ENCODE measurements around the gene CDCA8. TPM values are rescaled to one million over a fixed set of nuclear protein-coding genes. Genes with fewer than 3 reads are reported as not detected.

Gene CDCA8
- total and polyA plus RNA-seq, 4 donors = 0.80 to 2.2 (median 1.6) TPM

GRCh38 chr1:37697737-37698136 is 5.4 kb downstream of the CDCA8 start:
- DNase-seq (no peak), ATAC-seq (ENCODE audit: insufficient read depth, low FRiP score) (no peak)
- Histone ChIP-seq H3K4me1 (ENCODE audit: control insufficient read depth in 5 of 5, insufficient read depth in 5 of 5, low read length in 5 of 5) (peaks cover 0 to 2% (median 2%) of the 10 kb centered on the region in 5 donors), H3K9ac (ENCODE audit: insufficient read depth in 1 of 2, low read length in 2 of 2) (no peak overlapping the region), H3K9me3 (ENCODE audit: control insufficient read depth in 4 of 4, insufficient read depth in 3 of 4, low read length in 3 of 4) (no peaks in the 10 kb centered on the region), H3K4me3 (no peak overlapping the region), H3K36me3 (ENCODE audit: control insufficient read depth in 4 of 4, insufficient read depth in 4 of 4, low read length in 4 of 4) (peaks cover 0 to 16% (median 2%) of the 10 kb centered on the region in 4 donors), H3K27ac (ENCODE audit: low read depth in 1 of 2, low read length in 1 of 2) (no peak overlapping the region), H3K27me3 (ENCODE audit: control insufficient read depth in 3 of 3, insufficient read depth in 3 of 3, low read length in 2 of 3) (no peaks in the 10 kb centered on the region)
- 93 to 99% methylated on average over 2 of the region's 2 CpGs for WGBS, 2 donors
- no peak for TF ChIP-seq CTCF (IDR thresholded peaks at IDR 0.05; ENCODE audit: control extremely low read depth, extremely low read depth)

- Histone ChIP-seq H3K9ac (ENCODE audit: insufficient read depth in 1 of 2, low read length in 2 of 2) (no peak overlapping the region), H3K27ac (ENCODE audit: low read depth in 1 of 2, low read length in 1 of 2) (no peak overlapping the region), H3K27me3 (ENCODE audit: control insufficient read depth in 3 of 3, insufficient read depth in 3 of 3, low read length in 2 of 3) (no peaks in the 10 kb centered on the region), H3K36me3 (ENCODE audit: control insufficient read depth in 4 of 4, insufficient read depth in 4 of 4, low read length in 4 of 4) (peaks cover 0 to 16% (median 3%) of the 10 kb centered on the region in 4 donors), H3K4me1 (ENCODE audit: control insufficient read depth in 5 of 5, insufficient read depth in 5 of 5, low read length in 5 of 5) (no peaks in the 10 kb centered on the region), H3K9me3 (ENCODE audit: control insufficient read depth in 4 of 4, insufficient read depth in 3 of 4, low read length in 3 of 4) (no peaks in the 10 kb centered on the region), H3K4me3 (no peak overlapping the region)
- WGBS, 2 donors = 90 to 96% methylated on average over 7 of the region's 7 CpGs
- DNase-seq (no peak), ATAC-seq (ENCODE audit: insufficient read depth, low FRiP score) (no peak)
- TF ChIP-seq CTCF (IDR thresholded peaks at IDR 0.05; ENCODE audit: control extremely low read depth, extremely low read depth) = no peak
Observed at GRCh38 chr1:37699147-37699546, 6.8 kb downstream of the CDCA8 start.

- Histone ChIP-seq H3K27me3 (ENCODE audit: control insufficient read depth in 3 of 3, insufficient read depth in 3 of 3, low read length in 2 of 3) (no peaks in the 10 kb centered on the region), H3K4me1 (ENCODE audit: control insufficient read depth in 5 of 5, insufficient read depth in 5 of 5, low read length in 5 of 5) (no peaks in the 10 kb centered on the region), H3K9ac (ENCODE audit: insufficient read depth in 1 of 2, low read length in 2 of 2) (no peak overlapping the region), H3K36me3 (ENCODE audit: control insufficient read depth in 4 of 4, insufficient read depth in 4 of 4, low read length in 4 of 4) (peaks cover 0 to 11% (median 3%) of the 10 kb centered on the region in 4 donors), H3K4me3 (no peak overlapping the region), H3K9me3 (ENCODE audit: control insufficient read depth in 4 of 4, insufficient read depth in 3 of 4, low read length in 3 of 4) (no peaks in the 10 kb centered on the region), H3K27ac (ENCODE audit: low read depth in 1 of 2, low read length in 1 of 2) (no peak overlapping the region)
- DNase-seq = no peak
- no peak for ATAC-seq (ENCODE audit: insufficient read depth, low FRiP score)
- no peak for TF ChIP-seq CTCF (IDR thresholded peaks at IDR 0.05; ENCODE audit: control extremely low read depth, extremely low read depth)
- 76 to 94% methylated on average over 2 of the region's 2 CpGs for WGBS, 2 donors
Observed at GRCh38 chr1:37701051-37701450, 8.7 kb downstream of the CDCA8 start.

GRCh38 chr1:37703061-37703460 is 10.7 kb downstream of the CDCA8 start:
- ATAC-seq (ENCODE audit: insufficient read depth, low FRiP score) (no peak), DNase-seq (no peak)
- H3K9ac ChIP-seq (ENCODE audit: insufficient read depth in 1 of 2, low read length in 2 of 2) = no peak overlapping the region
- H3K4me3 ChIP-seq = no peak overlapping the region
- no peak for TF ChIP-seq CTCF (IDR thresholded peaks at IDR 0.05; ENCODE audit: control extremely low read depth, extremely low read depth)
- H3K9me3 ChIP-seq (ENCODE audit: control insufficient read depth in 4 of 4, insufficient read depth in 3 of 4, low read length in 3 of 4) = no peaks in the 10 kb centered on the region
- H3K36me3 ChIP-seq (ENCODE audit: control insufficient read depth in 4 of 4, insufficient read depth in 4 of 4, low read length in 4 of 4) = peaks cover 0 to 7% (median 5%) of the 10 kb centered on the region in 4 donors
- H3K4me1 ChIP-seq (ENCODE audit: control insufficient read depth in 5 of 5, insufficient read depth in 5 of 5, low read length in 5 of 5) = no peaks in the 10 kb centered on the region
- H3K27ac ChIP-seq (ENCODE audit: low read depth in 1 of 2, low read length in 1 of 2) = no peak overlapping the region
- H3K27me3 ChIP-seq (ENCODE audit: control insufficient read depth in 3 of 3, insufficient read depth in 3 of 3, low read length in 2 of 3) = no peaks in the 10 kb centered on the region
- 94 to 97% methylated on average over 14 of the region's 14 CpGs for WGBS, 2 donors
